T follicular helper cell (primary cell): Measurements from ENCODE around the gene FRYL.
"Not testable (repeated sequence)": the region's sequence is repeated elsewhere in the genome, so short reads cannot be mapped to it uniquely, and the experiment has no call there.

ENCODE experiments used
- DNase-seq: peaks from one replicate; pipeline ENCODE4 v3.0.0-alpha.2; 2020; ENCODE audit warnings: low read depth

Gene FRYL

GRCh38 chr4:48698029-48698971, 81.8 kb downstream of the FRYL start:
- DNase-seq: no peak

- not testable (repeated sequence) for DNase-seq
Measured at GRCh38 chr4:48697516-48697915, 82.6 kb downstream of the FRYL start.

DNA sequence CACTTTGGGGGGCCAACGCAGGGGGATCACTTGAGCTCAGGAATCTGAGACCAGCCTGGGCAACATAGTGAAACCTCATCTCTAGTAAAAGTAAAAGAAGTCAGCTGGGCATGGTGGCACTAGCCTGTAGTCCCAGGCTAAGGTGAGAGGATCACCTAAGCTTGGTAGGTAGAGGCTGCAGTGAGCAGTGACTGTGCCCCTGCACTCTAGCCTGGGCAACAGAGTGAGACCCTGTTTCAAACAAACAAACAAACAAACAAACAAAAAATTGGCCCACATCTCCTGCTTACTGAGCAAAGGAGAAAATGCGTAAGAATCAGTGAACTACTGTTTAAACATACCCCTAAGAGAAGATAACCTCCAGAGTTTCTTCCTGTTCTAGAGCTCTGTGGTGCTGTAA, 85.3 kb downstream of the FRYL start:
- no peak for DNase-seq

DNA sequence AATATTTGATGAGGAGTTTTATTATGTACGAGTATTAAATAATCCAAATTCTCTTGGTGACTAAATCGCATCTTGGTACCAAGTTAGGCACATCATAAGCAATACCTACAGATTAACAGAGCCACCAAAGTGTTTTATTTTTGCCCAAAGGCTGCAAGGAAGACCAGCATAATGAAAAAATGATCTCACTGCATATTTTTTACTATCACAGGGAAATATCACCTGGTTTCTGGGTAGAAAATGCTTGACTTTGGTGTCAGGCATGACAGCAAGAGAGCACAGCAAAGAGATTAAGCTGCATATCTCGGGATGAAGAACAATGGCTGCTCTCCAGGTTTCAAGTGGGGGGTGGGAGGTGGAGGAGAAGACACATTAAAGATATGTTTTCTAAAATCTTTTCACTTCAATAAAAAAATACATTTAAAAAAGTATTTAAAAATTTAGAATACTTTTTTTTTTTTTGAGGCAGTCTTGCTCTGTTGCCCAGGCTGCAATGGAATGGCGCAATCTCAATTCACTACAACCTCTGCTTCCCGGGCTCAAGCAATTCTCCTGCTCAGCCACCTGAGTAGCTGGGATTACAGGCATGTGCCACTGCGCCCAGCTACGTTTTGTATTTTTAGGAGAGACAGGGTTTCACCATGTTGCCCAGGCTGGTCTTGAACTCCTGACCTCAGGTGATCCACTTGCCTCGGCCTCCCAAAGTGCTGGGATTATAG, 86.1 kb downstream of the FRYL start:
- no peak for DNase-seq

DNA sequence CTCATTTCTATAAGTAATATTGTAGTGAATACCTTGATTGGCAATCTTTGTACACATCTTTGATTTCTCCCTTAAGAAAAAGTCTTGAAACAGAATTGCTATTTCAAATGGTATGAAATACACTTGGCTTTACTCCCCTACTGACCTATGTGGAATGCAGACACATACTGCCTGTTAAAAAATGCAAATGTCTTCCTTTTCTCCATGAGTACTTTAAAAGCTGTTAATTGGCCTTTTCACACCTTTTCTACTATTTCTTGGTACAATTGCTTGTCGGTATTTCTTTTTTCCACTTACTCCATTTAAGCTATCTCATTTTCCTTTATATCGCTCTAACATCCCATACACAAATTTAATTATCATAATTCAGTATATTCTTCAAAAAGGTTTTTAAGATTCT, 87.2 kb downstream of the FRYL start:
- DNase-seq: no peak

GRCh38 chr4:48692044-48692443, 88.0 kb downstream of the FRYL start:
- no peak for DNase-seq

DNA sequence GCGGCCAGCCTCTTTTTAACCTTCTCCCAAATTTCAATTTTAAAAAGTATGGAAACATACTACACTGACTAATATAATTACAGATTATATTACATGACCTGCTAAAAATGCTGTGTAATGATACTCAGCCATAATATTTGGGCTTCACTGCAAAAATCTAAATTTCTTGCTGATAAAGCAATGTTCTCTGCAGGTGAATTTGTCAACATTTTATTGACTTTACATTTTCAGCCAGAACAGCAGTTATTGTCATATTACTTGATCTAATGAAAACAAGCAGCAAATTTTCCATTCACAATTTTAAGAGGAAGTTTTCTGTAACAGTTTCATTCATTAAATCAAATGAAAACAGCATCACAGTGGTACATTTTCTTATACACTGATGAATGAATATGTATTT, 91.1 kb downstream of the FRYL start:
- DNase-seq: no peak

GRCh38 chr4:48687313-48688051, 92.6 kb downstream of the FRYL start:
- no peak for DNase-seq

- no peak for DNase-seq
Measured at GRCh38 chr4:48686369-48686768, 93.7 kb downstream of the FRYL start.

DNA sequence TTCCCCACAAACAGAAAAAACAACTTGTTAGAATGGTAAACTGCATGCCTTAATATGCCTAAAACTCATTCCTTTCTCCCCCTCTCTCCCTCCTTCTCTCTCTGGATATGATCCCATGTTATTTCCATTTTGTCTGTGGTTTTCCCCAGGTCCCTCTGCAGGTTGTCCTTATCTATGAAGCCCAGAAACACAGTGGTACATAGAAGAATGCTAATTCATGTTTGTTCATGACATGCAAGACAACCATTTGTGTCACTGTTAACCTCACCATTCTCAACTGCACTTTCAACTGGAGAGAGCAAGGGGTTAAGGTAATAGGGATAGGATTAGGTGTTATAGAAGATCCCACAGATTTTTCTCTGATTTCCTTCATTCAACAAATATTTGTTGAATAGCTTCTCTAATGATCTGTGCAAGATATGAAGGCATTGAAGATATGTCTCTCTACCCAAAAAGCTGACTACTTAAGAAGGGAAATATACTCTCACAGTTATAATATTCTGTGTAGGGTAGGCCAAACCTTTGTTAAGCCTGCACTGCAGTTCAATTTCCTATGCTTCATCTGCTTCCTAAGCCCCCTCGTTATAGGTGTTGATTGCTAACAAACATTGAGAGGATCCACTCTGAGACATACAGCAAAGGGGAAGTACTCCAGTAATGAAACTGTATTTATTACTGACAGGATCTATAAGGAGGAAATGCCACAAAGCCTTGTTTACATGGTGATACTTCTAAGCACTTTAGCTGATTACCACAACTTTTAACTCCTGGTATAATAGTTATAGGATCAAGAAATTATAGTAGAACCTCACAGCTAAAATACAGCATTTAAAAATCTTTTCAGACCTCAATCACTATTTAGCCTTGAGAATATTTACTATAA, 96.1 kb downstream of the FRYL start:
- DNase-seq: no peak

DNA sequence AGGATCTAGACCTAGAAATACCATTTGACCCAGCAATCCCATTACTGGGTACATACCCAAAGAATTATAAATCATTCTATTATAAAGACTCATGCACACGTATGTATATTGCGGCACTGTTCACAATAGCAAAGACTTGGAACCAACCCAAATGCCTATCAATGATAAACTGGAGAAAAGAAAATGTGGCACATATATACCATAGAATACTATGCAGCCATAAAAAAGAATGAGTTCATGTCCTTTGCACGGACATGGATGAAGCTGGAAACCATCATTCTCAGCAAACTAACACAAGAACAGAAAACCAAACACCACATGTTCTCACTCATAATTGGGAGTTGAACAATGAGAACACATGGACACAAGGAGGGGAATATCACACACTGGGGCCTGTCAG, 97.2 kb downstream of the FRYL start:
- not testable (repeated sequence) for DNase-seq

DNA sequence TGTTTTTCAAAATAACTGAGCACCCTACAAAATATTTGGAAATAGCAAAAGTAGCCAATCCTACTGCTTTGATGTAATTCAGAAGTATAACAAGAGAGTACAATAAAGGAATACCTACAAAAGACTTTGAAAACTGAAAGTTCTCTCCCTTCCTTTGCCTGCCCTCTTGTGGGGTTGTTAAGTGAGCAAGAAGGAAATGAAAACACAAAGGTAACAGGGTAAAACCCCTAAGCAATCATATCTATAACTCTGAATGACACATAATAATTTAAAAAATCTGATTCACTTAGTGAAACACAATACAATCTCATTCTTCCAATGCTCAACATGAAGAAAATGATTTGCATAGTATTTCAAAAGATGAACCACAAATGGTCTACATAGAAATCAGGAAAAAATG, 98.2 kb downstream of the FRYL start:
- DNase-seq: no peak

DNA sequence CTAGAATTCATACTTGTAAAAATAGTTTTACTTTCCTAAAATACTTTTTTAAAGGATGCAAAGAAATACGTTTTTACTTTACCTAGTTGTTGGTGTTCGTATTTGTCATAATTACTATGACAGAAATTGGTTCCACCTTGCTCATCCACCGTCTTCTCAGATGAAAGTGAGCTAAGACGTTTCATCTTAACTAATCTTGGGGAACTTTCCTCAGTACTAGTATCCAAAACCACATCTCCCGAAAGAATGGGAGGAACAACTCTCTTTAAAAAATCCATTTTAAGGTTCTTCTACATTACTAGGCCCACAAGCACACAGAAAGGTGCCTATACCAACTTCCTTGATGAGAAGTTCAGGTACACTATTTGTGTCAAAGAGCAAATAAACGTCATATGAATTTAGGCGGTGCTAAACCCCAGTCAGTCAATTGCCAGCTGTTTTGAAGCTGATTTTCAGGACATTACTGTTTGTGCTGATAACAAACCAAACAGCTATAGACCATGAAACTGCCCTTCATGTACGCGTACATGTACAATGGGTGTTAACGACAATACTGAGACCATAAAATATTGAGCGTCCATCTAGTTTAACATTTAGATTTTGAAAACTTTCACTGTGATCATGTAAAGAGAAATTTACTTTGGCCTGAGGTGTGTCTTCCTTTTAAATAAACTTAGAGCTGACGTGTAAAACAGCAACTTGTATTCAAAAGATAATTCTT, 99.1 kb downstream of the FRYL start:
- DNase-seq: no peak

GRCh38 chr4:48673537-48673936, 106.5 kb downstream of the FRYL start:
- no peak for DNase-seq

DNA sequence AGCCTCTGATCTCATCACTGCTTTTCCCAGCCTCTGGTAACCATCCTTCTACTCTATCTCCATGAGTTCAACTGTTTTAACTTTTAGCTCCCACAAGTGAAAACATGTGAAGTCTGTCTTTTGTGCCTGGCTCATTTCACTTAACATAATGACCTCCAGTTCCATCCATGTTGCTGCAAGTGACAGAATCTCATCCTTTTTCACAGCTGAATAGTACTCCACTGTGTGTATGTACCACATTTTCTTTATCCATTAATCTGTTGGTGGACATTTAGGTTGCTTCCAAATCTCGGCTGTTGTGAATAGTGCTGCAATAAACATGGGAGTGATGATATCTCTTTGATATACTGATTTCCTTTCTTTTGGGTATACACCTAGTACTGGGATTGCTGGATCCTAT, 109.5 kb downstream of the FRYL start:
- DNase-seq: no peak

GRCh38 chr4:48669086-48669485, 111.0 kb downstream of the FRYL start:
- no peak for DNase-seq

DNA sequence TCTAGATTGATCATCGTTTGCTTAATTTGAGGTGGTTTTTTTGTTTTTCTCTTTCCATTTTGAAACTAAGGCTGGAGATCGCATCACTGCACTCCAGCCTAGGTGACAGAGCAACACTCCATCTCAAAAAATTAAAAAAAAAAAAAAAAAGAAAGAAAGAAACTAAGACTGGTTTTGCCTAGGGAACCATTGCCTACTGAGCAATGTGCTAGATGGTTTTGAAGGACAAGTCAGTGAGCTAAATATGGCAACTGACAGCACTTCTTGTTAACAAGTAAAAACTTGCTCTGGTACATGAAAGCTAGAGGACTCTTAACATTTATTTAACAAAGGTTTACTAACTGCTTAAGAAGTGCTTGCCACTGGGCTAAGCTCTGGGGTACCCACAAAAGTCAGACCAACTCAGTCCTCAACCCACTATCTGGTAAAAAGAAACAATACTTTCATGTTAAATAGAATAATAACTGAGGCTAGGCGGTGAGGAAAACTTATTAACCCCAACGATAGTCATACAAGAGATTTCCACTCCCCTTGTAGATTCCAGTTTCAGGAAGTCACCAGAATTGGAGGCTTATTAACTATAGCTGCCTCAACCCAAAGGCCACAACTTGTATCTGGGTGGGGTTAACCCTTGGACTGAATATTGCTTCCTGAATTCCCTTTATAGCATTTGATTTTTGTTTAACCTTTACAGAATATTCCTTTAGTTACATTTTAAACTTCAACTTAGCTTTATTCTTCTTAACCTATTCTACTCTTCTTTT, 111.6 kb downstream of the FRYL start:
- DNase-seq: no peak

DNA sequence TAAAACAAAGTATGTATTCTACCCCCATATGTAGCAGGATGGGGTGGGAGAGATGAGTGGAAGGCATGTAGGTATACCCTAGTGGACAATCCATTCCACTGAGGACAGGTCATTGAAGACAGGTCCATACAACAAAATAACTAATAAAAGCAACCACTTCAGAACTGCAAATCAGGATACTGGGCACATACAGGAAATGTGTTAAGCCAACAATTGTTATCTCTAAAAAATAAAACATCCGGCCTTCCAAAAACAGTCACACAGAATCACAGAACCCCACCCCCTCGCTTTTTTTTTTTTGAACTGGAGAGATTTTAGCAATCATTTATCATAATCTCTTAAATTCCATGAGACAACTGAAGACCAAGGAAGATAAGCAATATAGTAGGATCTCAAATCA, 112.9 kb downstream of the FRYL start:
- no peak for DNase-seq

GRCh38 chr4:48665555-48666186, 114.4 kb downstream of the FRYL start:
- DNase-seq: no peak

DNA sequence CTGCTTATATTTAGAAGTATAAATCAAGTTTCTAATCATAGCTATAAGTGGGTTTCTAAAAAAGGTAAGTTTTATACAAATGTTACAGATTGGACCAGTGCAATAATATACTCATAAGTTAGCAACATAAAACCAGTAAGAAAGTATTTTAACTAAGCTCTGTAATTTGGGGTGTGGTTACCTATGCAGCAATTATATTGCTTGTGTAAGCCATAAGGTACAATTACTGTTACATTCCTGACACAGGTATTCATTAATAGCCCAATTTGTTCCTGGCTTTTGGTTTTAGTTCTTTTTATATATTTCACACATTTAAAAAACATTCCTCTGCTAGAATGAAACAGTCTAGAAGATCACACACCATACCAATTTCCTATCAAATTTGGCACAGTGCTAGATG, 115.1 kb downstream of the FRYL start:
- DNase-seq: no peak
